Glomerular visceral epithelial cell (primary cell): ENCODE measurements around the gene PLSCR3.

ENCODE experiments used
- DNase-seq: peaks from one replicate; pipeline ENCODE4 v3.0.0-alpha.2; 2016; ENCODE audit errors: extremely low spot score

PLSCR3 gene

DNA sequence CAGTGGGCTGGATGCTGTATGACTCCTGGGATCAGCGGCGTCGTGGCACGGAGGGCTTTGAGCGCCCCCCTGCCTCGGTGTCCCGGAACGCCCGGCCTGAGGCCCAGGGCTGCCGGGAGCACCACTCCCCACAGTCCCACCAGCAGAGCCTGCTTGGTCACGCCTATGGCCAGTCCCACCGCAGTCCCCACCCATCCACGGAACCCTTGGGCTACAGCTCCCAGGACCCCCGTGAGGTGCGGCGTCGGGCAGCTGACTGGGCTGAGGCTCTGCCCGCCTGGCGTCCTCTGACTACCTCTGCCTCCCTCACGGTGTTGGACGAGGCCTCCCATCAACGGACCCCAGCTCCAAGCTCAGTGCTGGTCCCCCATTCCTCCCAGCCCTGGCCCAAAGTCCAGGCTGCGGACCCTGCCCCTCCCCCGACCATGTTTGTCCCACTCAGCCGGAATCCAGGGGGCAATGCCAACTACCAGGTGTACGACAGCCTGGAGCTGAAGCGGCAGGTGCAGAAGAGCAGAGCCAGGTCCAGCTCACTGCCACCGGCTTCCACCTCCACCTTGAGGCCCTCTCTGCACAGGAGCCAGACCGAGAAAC, 32.7 kb upstream of the PLSCR3 start:
- no peak for DNase-seq

DNA sequence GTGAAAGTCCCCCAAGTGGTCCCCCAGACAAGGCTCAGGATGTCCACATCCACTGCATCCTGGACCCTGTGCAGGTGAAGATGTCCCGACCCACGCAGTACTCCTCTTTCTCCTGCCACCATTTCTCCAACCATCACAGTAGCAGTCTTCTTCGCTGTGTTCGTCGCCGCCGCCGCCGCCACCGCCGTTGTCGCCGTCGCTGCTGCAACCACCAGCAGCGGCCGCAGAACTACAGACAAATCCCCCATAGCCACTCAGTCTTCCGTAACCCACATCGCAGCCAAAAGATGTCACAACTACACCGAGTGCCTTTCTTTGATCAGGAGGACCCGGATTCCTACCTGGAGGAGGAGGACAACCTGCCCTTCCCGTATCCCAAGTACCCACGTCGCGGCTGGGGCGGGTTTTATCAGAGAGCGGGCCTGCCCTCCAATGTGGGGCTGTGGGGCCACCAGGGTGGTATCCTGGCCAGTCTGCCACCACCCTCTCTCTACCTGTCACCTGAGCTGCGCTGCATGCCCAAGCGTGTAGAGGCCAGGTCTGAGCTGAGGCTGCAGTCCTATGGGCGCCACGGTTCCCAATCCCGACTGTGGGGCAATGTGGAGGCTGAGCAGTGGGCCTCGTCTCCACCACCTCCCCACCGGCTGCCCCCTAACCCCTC, 32.0 kb upstream of the PLSCR3 start:
- no peak for DNase-seq

DNA sequence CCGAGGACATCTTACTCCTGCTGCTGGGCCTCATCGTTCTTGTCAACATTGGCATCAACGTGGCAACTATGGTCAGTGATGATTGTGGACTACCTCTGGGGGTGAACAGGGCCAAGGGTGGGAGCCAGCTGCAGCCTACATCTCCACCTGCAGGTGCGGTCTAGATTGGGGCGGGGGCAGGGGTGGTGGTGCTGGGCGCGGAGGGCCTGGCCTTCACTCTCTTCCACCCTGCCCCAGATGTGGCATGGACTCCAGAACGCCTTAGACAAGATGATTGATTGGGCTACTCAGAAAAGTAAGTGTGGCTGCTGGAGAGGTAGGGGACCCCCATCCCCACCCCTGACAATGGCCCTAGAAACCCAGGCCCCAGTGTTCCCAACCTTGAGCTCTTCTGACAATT, 31.4 kb upstream of the PLSCR3 start:
- no peak for DNase-seq

DNA sequence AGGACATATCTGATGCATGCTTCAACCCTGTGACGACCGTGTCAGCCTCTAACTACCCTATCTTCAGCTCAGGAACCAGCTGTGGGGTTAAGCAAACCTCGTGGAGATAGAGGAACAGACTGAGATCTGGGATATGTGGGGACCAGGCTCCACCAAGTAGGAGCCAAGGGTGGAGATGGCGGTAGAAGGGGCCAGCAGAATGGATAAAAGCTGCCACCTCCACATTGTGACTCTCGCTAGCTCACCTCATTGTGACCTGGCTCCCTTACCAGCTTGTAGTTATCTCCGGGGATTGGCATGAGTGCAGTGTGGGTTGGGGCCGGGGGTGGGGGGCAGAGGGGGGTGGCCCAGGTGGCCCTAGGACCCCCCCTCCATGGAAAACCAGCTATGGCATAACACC, 31.0 kb upstream of the PLSCR3 start, which contains the start of gene SPEM2:
SPEM2 (plus strand) TSS at position 301 of the 400 bp plus-strand sequence; CDS start at position 374, 73 bp downstream.
- DNase-seq, result no peak

DNA sequence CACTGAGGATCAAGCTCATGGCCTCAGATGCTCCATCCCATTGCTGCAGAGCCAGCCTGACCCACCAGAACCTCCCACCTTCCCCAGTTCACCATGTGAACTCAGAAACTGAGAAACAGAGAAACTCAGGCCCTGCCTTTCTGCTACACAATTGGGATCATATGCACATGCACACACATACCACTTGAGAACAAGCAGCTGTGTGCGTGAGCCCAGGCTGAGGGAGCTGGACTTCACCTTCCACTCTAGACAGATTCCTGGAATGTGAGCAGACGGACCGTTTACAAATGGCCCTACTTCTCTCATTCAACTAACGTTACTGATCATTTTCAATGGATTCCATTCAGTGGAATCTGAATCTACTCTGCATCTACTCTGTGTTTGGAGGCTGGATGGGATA, 29.4 kb upstream of the PLSCR3 start:
- no peak for DNase-seq

DNA sequence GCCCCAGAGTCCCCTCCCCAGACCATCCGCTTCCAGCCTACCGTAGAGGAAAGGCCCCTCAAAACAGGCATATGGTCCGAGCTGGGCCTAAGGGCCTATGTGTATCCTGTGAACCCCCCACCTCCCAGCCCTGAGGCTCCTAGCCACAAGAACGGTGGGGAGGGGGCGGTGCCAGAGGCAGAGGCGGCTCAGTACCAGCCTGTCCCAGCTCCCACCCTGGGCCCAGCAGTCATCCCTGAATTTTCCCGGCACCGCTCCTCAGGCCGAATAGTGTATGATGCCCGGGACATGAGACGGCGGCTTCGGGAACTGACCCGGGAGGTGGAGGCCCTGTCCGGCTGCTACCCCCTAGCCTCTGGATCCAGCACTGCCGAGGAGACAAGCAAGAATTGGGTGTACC, 26.9 kb upstream of the PLSCR3 start:
- no peak for DNase-seq

DNA sequence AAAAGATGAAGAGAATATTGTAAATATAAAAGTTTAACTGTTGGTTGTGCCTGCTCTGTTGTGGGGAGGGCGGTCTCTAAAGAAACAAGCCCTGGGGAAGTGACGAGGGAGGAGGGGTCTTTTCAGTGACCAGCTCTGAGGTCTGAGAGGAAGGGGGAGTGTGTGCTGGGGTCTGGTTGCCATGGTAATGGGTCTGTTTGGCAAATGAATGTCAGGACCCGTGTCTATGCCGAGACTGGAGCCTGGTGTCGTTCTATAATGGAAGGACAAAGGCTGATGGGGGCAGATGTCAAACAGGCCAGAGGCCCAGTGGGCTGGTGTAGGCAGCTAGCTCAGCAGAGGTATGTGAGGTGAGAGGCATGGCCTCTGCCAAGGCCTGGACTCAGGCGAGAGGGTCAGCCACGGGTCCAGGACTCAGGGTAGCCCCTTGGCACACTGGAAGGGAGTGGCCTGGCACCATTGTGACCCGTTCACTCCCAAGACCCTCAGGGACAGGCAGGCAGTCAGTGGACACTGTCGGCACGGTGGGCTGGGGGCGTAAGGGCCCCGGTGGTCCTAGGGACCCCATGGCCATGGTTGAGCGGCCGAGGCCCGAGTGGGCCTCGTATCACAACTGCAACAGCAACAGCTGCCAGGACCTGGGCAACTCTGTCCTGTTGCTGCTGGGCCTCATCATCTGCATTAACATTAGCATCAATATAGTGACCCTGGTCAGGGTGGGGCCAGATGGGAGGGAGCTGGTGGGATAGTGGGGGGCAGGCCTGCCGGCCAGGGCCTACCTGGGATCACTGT, 25.7 kb upstream of the PLSCR3 start, which contains the start of gene SPEM1:
SPEM1 (plus strand) TSS at position 506 of the 792 bp plus-strand sequence; CDS start at position 567, 61 bp downstream.
- DNase-seq, result no peak

DNA sequence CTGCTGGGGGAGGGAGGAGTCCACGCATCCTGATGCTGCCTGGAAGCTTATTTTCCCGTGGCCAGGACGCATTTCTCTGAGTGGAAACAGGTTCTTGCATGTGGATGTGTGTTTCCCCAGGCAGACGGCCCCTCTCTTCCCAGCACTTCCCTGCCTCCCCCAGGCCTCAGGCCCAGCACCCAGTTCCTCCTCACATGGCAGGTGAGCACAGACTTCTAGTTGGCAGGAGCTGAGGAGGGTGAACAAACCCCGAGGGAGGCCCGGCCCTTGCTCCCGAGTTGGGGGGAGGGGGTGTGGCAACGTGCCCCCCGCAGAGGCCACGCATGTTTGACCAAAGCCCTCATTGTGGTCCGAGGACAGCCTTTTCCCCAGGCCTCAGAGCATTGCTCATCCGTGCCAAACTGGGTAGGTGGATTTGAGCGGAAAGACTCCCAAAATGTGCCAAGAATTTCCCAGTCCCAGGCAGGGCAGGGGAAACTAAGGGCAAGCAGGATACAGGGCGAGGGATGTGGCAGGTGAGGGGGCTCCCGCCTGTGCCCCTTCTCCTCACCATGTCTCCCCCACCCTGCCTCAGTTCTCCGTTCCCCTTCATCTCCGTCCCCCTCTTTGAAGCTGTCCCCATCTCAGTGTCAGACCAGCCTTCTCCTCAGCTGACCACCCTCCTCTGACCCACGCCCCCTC, 24.3 kb upstream of the PLSCR3 start:
- DNase-seq, result no peak

DNA sequence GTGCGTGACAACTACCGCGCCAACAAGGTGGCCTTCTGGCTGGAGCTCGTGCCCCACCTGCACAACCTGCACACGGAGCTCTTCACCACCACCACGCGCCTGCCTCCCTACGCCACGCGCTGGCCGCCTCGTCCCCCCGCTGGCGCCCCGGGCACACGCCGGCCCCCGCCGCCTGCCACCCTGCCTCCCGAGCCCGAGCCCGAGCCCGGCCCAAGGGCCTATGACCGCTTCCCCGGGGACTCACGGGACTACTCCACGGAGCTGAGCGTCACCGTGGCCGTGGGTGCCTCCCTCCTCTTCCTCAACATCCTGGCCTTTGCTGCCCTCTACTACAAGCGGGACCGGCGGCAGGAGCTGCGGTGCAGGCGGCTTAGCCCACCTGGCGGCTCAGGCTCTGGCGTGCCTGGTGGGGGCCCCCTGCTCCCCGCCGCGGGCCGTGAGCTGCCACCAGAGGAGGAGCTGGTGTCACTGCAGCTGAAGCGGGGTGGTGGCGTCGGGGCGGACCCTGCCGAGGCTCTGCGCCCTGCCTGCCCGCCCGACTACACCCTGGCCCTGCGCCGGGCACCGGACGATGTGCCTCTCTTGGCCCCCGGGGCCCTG, 22.8 kb upstream of the PLSCR3 start:
- no peak for DNase-seq

DNA sequence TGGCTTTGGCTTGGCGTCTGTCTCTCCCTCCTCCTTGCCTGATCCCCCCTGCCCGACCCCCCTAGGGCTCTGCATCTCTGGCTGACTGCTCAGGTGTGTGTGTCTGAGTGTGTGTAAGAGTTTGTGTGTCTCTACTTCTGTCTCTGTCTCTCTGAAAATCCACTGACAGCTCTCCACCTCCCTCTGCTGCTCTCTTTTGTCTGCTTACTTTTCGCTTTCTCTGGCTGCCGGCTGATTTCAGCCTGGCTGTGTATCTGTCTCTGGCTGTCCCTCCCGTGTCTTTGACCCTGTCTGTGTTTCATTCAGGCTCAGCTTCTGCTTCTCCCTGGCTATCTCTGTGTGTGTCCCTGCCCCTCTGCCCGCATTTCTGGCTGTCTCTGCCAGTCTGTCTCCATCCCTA, 22.0 kb upstream of the PLSCR3 start:
- no peak for DNase-seq

DNA sequence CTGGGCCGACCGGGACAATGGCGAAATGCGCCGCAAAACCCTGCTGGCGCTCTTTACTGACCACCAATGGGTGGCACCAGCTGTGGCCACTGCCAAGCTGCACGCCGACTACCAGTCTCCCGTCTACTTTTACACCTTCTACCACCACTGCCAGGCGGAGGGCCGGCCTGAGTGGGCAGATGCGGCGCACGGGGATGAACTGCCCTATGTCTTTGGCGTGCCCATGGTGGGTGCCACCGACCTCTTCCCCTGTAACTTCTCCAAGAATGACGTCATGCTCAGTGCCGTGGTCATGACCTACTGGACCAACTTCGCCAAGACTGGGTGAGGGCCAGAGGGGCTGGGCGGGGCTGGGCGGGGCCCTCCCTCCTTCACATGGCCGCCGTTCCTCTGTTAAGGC, 21.5 kb upstream of the PLSCR3 start:
- DNase-seq, result no peak

DNA sequence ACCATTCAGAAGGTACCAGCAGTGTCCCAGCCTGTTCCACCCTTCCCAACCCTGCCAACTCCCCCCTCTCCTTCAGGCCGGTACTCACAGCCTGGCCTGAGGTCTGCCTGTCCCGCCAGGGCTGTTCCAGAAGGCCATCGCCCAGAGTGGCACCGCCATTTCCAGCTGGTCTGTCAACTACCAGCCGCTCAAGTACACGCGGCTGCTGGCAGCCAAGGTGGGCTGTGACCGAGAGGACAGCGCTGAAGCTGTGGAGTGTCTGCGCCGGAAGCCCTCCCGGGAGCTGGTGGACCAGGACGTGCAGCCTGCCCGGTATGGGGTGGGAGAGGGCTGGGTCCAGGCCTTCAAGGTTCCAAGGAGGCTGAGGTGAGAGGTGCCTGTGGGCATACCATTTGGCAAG, 20.5 kb upstream of the PLSCR3 start:
- no peak for DNase-seq

DNA sequence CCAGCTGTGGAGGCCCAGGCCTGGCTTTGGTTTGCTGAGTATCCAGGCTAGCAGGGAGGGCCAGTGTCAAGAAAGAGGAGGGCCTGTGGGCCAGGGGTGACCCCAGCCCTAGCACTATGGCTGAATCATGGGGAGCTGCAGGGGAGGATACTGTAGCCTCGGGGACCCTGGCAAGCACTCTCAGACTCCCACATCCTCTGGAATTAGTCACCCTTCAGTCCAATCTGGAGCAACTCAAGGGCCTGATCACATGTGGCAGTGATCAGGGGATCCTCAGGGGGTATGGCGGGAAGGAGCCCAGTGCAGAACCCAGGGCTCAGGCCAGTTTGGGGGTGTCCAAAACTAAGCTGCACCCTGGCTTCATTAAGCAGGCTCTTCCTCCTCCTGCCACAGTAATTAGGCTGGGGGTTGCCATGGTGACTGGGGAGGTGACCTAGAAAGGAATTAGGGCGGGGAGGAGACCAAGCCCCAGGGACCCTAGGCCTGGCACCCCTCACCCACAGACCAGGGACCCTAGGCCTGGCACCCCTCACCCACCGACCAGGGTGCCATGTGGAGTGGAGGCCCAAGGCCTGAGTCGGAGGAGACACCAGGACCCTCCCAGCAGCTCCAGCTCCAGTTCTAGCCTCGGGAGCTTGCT, 19.1 kb upstream of the PLSCR3 start:
- DNase-seq, result no peak

DNA sequence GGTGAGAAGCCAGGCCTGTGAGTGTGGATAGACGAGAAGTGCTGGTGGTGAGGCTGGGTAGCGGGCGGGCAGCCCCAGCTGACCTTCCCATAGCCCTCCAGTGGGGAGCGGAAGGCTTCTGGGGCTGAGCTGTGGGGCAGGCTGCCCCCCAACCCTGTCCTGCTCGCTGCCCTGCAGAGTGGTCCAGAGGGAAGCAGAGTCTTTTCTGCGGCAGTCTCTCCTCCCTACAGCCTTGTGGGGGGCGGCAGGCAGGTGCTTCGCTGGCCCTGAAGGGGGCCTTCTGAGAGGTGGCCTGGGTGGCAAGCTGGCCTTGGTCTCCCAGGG, 17.1 kb upstream of the PLSCR3 start:
- DNase-seq, result no peak

DNA sequence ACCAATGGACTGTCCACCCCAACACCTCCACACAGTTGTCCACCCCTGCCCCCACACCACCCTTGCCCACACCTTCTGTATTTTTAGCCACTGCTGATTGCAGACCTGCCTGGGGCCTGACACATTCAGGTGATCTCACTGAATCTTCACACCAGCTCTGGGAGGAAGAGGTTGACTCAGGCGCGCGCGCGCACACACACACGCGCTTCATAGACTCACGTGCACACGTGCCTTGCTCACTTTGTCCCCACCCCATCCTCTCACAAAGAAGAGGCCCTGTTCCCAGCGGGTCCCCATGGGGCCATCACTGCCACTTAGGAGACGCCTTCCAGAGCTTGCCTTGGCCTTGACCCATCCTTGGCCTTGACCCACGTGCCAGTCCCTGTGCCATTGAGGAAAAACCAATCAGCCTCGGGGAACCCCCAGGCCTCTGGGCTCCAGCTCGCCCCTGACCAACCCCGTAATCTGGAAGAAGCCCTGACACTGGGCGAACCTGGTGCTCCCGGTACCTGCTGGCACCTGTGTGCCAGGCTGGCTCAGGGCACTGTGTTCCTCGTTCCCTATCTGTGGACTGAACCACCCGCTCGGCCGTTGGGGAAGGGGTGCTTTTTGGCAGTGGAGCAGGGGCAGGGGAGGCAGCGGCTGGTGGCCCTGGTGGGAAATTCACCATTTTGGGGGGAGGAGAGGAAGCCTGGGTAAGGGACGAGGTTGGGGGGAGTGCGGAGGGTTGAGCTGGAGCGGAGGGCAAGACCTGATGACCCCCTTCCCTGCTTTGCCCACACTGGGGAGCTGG, 16.5 kb upstream of the PLSCR3 start:
- DNase-seq, result no peak

DNA sequence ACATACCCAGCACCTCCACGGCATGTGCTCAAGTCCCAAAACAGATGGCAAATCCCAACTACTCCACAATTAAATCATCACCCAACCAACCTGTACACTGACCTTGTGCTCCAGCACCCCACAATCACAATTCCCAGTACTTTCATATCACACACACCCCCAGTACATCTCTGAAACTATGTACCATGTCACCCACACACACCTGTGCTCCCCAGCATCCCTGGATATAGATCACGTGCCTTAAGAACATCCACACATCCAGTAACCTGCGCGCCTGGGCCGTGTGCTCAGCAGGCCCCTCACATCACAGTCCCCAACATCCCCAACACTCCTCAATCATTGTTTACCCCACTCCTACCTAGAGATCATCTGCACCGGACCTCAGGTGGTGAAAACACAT, 15.4 kb upstream of the PLSCR3 start:
- no peak for DNase-seq

DNA sequence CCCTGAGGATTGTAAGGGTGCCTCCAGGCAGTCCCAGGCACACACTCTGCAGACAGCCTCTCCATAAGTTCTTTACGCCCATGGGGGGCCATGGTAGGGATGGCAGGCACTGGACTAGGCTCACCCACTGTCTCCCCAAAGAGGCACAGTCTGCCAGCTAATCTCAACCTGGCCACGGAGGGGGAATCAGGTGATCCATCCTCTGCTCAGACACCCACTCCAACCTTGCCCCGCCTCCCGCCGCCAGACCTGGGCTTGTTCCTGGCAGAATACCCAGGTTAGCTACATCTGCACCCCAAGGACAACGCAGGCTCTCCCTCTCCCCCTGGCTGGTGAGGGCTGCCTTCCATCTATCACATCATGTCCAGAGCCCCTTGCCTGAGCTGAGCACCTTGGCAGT, 14.5 kb upstream of the PLSCR3 start:
- no peak for DNase-seq

DNA sequence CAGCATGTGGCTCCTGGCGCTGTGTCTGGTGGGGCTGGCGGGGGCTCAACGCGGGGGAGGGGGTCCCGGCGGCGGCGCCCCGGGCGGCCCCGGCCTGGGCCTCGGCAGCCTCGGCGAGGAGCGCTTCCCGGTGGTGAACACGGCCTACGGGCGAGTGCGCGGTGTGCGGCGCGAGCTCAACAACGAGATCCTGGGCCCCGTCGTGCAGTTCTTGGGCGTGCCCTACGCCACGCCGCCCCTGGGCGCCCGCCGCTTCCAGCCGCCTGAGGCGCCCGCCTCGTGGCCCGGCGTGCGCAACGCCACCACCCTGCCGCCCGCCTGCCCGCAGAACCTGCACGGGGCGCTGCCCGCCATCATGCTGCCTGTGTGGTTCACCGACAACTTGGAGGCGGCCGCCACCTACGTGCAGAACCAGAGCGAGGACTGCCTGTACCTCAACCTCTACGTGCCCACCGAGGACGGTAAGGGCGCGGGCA, 14.0 kb upstream of the PLSCR3 start:
- no peak for DNase-seq

DNA sequence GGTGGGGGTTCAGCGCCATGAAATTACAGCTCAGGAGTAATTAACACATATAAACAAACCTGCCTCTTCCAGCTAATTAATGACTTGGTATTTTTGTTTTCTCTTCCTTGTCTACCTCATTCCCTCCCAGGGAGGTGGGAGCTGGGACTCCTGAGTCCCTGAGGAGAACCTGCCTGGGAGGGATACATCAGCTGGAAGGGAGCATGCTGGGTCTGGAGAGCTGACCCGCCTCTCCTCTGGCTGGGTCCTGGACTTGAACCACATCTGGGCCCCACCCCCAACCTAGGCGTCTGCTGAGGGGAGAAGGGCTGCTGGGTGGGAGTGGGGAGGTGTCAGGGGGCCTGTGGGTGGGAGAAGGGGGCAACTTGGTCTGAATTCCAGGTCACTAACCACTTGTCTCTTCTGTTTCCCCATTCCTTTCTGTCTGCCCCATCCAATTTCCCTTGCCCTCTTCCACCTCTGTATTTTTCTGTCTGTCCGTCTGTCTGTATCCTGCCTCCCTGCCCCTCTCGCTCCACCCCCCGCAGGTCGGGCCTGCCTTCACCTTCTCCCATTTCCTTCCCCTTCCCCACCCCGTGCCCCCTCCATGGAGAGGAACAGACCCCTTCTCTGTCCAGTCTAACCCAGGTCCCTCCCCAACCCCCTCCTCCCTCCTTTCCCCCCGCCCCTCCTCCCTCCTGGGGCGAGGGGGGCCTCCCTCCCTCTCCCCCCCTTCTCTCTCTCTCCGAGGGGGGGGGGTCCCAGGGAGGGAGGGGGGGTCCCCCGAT, 13.3 kb upstream of the PLSCR3 start, which contains the start of gene NLGN2:
NLGN2 (plus strand) TSS at position 361 of the 767 bp plus-strand sequence. CDS start 411 bp downstream, outside the sequence.
- no peak for DNase-seq

DNA sequence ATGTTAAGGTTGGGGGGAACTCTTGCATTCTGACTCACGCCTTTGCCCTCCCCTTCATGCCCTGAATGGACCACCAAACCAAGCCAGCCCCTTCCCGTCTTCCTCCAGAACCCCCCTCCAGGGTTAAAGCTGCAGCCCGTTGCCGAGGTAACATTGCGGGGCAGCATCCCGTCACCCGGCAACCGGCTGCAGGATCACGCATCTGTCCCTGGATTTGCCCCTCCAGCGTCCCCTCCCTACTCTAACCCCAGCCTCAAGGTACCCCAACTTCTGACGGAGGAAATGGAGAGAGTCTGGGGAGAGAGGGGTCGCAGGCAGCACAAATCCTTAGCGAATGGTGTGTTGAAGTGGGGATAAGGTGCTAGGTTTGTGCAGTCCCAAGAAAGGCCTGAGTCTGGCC, 12.8 kb upstream of the PLSCR3 start:
- no peak for DNase-seq
